ENCODE data around the gene MARF1. TPM values are rescaled to one million over a fixed set of nuclear protein-coding genes. Genes with fewer than 3 reads are reported as not detected.
"Not testable (repeated sequence)": the region's sequence is repeated elsewhere in the genome, so short reads cannot be mapped to it uniquely, and the experiment has no call there.

The MARF1 gene
- total RNA-seq, 1 donor from 2014 or later = 97.1 TPM

GRCh38 chr16:15573274-15573895 is 69.6 kb downstream of the MARF1 start:
- Histone ChIP-seq H3K4me3 (no peak overlapping the region), H3K4me1 (peaks cover 8% of the 10 kb centered on the region), H3K27me3 (no peaks in the 10 kb centered on the region), H3K27ac (no peak overlapping the region), H3K36me3 (no peaks in the 10 kb centered on the region), H3K9me3 (no peaks in the 10 kb centered on the region)
- TF ChIP-seq, protein P1, sequence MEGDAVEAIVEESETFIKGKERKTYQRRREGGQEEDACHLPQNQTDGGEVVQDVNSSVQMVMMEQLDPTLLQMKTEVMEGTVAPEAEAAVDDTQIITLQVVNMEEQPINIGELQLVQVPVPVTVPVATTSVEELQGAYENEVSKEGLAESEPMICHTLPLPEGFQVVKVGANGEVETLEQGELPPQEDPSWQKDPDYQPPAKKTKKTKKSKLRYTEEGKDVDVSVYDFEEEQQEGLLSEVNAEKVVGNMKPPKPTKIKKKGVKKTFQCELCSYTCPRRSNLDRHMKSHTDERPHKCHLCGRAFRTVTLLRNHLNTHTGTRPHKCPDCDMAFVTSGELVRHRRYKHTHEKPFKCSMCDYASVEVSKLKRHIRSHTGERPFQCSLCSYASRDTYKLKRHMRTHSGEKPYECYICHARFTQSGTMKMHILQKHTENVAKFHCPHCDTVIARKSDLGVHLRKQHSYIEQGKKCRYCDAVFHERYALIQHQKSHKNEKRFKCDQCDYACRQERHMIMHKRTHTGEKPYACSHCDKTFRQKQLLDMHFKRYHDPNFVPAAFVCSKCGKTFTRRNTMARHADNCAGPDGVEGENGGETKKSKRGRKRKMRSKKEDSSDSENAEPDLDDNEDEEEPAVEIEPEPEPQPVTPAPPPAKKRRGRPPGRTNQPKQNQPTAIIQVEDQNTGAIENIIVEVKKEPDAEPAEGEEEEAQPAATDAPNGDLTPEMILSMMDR (IDR thresholded peaks at IDR 0.05) = no peak
- ATAC-seq (no peak), DNase-seq (no peak)
- intact Hi-C loops (cut with DNase I) = no loop called here

GRCh38 chr16:15572329-15573001 is 70.5 kb downstream of the MARF1 start:
- Histone ChIP-seq H3K36me3 (no peaks in the 10 kb centered on the region), H3K4me3 (no peak overlapping the region), H3K4me1 (peaks cover 8% of the 10 kb centered on the region), H3K27me3 (no peaks in the 10 kb centered on the region), H3K27ac (no peak overlapping the region), H3K9me3 (no peaks in the 10 kb centered on the region)
- DNase-seq (no peak), ATAC-seq (no peak)
- TF ChIP-seq, protein P1 (IDR thresholded peaks at IDR 0.05) = no peak
- intact Hi-C loops (cut with DNase I) = no loop called here

DNA sequence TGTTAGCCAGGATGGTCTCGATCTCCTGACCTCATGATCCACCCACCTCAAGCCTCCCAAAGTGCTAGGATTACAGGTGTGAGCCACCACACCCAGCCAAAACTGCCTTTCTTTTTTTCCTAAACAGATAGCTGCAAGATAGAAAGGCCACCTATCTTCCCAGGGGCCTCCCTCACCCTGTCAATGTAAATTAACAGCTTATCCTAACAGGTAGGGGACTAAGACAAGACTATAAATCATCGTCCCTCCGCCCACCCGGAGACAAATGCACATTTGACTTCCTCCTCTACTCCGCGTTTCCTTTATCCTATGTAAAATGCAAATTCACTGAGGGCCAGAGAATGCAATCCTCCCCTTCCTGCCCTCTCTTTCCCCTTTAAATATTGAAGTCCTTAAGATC is 71.4 kb downstream of the MARF1 start:
- intact Hi-C loops (cut with DNase I) = no loop called here
- H3K4me3 ChIP-seq = no peak overlapping the region

DNA sequence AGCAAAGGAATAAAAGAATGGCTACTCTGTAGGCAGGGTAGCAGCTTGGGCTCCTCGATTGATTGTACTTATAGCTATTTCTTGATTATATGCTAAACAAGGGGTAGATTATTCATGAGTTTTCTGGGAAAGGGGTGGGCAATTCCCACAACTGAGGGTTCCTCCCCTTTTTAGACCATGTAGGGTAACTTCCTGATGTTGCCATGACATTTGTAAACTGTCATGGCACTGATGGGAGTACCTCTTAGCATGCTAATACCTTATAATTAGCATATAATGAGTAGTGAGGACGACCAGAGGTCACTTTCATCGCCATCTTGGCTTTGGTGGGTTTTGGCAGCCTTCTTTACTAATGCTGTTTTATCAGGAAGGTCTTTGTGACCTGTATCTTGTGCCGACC is 72.3 kb downstream of the MARF1 start:
- H3K27me3 ChIP-seq; ATAC-seq; intact Hi-C loops (cut with DNase I); H3K4me3 ChIP-seq; DNase-seq; H3K36me3 ChIP-seq; H3K4me1 ChIP-seq; H3K9me3 ChIP-seq; H3K27ac ChIP-seq: not testable (repeated sequence)

More for the DNA sequence above, 71.4 kb downstream of the MARF1 start:
- ATAC-seq = no peak
- Histone ChIP-seq H3K36me3 (no peaks in the 10 kb centered on the region), H3K4me1 (peaks cover 8% of the 10 kb centered on the region), H3K27me3 (no peaks in the 10 kb centered on the region), H3K9me3 (no peaks in the 10 kb centered on the region), H3K27ac (no peak overlapping the region)
- TF ChIP-seq, protein P1 (IDR thresholded peaks at IDR 0.05) = no peak
- no peak for DNase-seq

- Histone ChIP-seq H3K4me3 (no peak overlapping the region), H3K27me3 (no peaks in the 10 kb centered on the region), H3K27ac (no peak overlapping the region), H3K9me3 (no peaks in the 10 kb centered on the region), H3K36me3 (no peaks in the 10 kb centered on the region), H3K4me1 (peaks cover 8% of the 10 kb centered on the region)
- intact Hi-C loops (cut with DNase I) = no loop called here
- ATAC-seq = no peak
- DNase-seq = no peak
- TF ChIP-seq, protein P1 (IDR thresholded peaks at IDR 0.05) = no peak
Observed at GRCh38 chr16:15567823-15568222, 75.1 kb downstream of the MARF1 start.

DNA sequence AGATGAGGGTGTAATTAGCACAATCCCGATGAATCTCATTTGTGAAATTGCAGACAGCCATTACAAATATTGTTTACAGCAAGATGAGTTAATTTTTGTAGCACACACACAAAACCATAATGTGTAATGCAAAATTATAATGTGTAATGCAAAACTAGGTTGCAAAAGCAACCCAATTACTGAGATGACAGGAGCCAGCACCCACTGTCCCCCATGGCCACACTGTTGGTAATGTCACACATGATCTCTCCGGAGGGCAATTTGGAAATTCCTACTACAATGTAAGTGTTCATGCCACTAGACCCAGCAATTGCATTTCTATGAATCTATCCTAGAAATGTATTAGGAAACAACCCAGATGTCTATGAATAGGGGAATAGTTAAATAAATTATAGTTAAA is 76.9 kb downstream of the MARF1 start:
- TF ChIP-seq, protein P1 (IDR thresholded peaks at IDR 0.05) = no peak
- DNase-seq = no peak
- Histone ChIP-seq H3K4me3 (no peak overlapping the region), H3K9me3 (no peaks in the 10 kb centered on the region), H3K27ac (no peak overlapping the region), H3K4me1 (no peaks in the 10 kb centered on the region), H3K27me3 (no peaks in the 10 kb centered on the region), H3K36me3 (no peaks in the 10 kb centered on the region)
- intact Hi-C loops (cut with DNase I) = no loop called here
- no peak for ATAC-seq
